AG20443 (cell line): ENCODE data around the gene METRNL.
"Not testable (repeated sequence)": the region's sequence is repeated elsewhere in the genome, so short reads cannot be mapped to it uniquely, and the experiment has no call there.

Source experiments
- DNase-seq: peaks from one replicate; pipeline ENCODE4 v3.0.0; 2012; ENCODE audit warnings: low spot score, mixed read lengths

Gene METRNL

GRCh38 chr17:83106913-83107655, 27.7 kb downstream of the METRNL start:
- DNase-seq, result no peak

- DNase-seq, result no peak
These were observed 28.2 kb downstream of the METRNL start for GRCh38 chr17:83107656-83108048.

GRCh38 chr17:83108709-83109108, 29.3 kb downstream of the METRNL start:
- no peak for DNase-seq

GRCh38 chr17:83109386-83109785, 30.0 kb downstream of the METRNL start:
- DNase-seq, result no peak

GRCh38 chr17:83109793-83110645, 30.6 kb downstream of the METRNL start:
- peak; percentile 93 for DNase-seq

GRCh38 chr17:83110735-83111134, 31.3 kb downstream of the METRNL start:
- DNase-seq, result no peak

- DNase-seq, result no peak
These were observed 32.3 kb downstream of the METRNL start for GRCh38 chr17:83111516-83112282.

GRCh38 chr17:83113381-83113780, 34.0 kb downstream of the METRNL start:
- DNase-seq, result no peak

GRCh38 chr17:83113792-83114191, 34.4 kb downstream of the METRNL start:
- no peak for DNase-seq

- DNase-seq, result no peak
These were observed 35.3 kb downstream of the METRNL start for GRCh38 chr17:83114706-83115105.

GRCh38 chr17:83115202-83115651, 35.8 kb downstream of the METRNL start:
- no peak for DNase-seq

GRCh38 chr17:83115832-83116231, 36.4 kb downstream of the METRNL start:
- DNase-seq, result no peak

- DNase-seq, result no peak
These were observed 36.9 kb downstream of the METRNL start for GRCh38 chr17:83116311-83116771.

- no peak for DNase-seq
These were observed 37.6 kb downstream of the METRNL start for GRCh38 chr17:83116783-83117555.

- no peak for DNase-seq
These were observed 38.2 kb downstream of the METRNL start for GRCh38 chr17:83117583-83117982.

GRCh38 chr17:83118071-83118841, 38.8 kb downstream of the METRNL start:
- DNase-seq, result no peak

GRCh38 chr17:83119987-83120864, 40.8 kb downstream of the METRNL start:
- no peak for DNase-seq

- DNase-seq, result not testable (repeated sequence)
These were observed 42.1 kb downstream of the METRNL start for GRCh38 chr17:83121473-83121872.

GRCh38 chr17:83121921-83122820, 42.8 kb downstream of the METRNL start:
- DNase-seq, result no peak
